OCI-LY1 (cell line): ENCODE data around the gene APOC4.
A peak's percentile ranks its signal among the peaks of the same experiment; 100 is the strongest.

ENCODE experiments used
- H2AFZ ChIP-seq: fragments of 200-600 bp; sonication (generic), shearing (Covaris generic); 2 replicates; pipeline ENCODE4 v1.6.0; 2014; ENCODE audit warnings: antibody characterized with exemption, mild to moderate bottlenecking, low read length
- H3F3A ChIP-seq: fragments of 200-600 bp; sonication (generic), shearing (Covaris generic); 2 replicates; pipeline ENCODE4 v1.6.0; 2014; ENCODE audit warnings: mild to moderate bottlenecking, antibody characterized with exemption, low read length, moderate library complexity; ENCODE audit not compliant: insufficient read depth
- H3K27ac ChIP-seq: fragments of 200-600 bp; sonication (generic); 2 replicates; pipeline ENCODE4 v1.5.1; 2014; ENCODE audit warnings: low read length, mixed run types, mild to moderate bottlenecking, low read depth; ENCODE audit not compliant: poor library complexity, severe bottlenecking
- H3K27me3 ChIP-seq: fragments of 200-600 bp; sonication (generic); 2 replicates; pipeline ENCODE4 v1.6.0; 2014; ENCODE audit warnings: antibody characterized with exemption, mild to moderate bottlenecking, low read length, moderate library complexity; ENCODE audit not compliant: insufficient read depth
- H3K36me3 ChIP-seq: fragments of 200-600 bp; sonication (generic); 2 replicates; pipeline ENCODE4 v1.6.1; 2014; ENCODE audit warnings: mild to moderate bottlenecking, antibody characterized with exemption, low read length, moderate library complexity, mixed read lengths; ENCODE audit not compliant: insufficient read depth
- H3K4me1 ChIP-seq: fragments of 200-600 bp; sonication (generic); 2 replicates; pipeline ENCODE4 v1.5.1; 2014; ENCODE audit warnings: mild to moderate bottlenecking, low read length, moderate library complexity; ENCODE audit not compliant: insufficient read depth, severe bottlenecking
- H3K4me2 ChIP-seq: fragments of 200-600 bp; sonication (generic), shearing (Covaris generic); 2 replicates; pipeline ENCODE4 v1.6.1; 2014; ENCODE audit warnings: low read length
- H3K4me3 ChIP-seq: fragments of 200-600 bp; sonication (generic); 2 replicates; pipeline ENCODE4 v1.5.1; 2014; ENCODE audit warnings: low read length, low read depth, mild to moderate bottlenecking, mixed read lengths; ENCODE audit not compliant: poor library complexity, severe bottlenecking
- H3K79me2 ChIP-seq: fragments of 200-600 bp; shearing (Covaris generic); 2 replicates; pipeline ENCODE4 v1.6.1; 2016; ENCODE audit warnings: mixed run types, low read length, mixed read lengths; ENCODE audit not compliant: insufficient read depth
- H3K9ac ChIP-seq: fragments of 200-600 bp; sonication (generic), shearing (Covaris generic); 2 replicates; pipeline ENCODE4 v1.6.1; 2014; ENCODE audit warnings: mild to moderate bottlenecking, low read length, mixed read lengths
- H3K9me2 ChIP-seq: fragments of 200-600 bp; sonication (generic), shearing (Covaris generic); 2 replicates; pipeline ENCODE4 v1.6.1; 2014; ENCODE audit warnings: low read depth, mild to moderate bottlenecking, low read length, mixed read lengths
- H3K9me3 ChIP-seq: fragments of 200-600 bp; shearing (Covaris generic); 2 replicates; pipeline ENCODE4 v1.6.1; 2014; ENCODE audit warnings: low read length, mixed read lengths
- H4K20me1 ChIP-seq: fragments of 200-600 bp; sonication (generic), shearing (Covaris generic); 2 replicates; pipeline ENCODE4 v1.6.0; 2016; ENCODE audit warnings: mild to moderate bottlenecking, low read length; ENCODE audit not compliant: insufficient read depth
- CTCF ChIP-seq: fragments of 200-600 bp; sonication (generic), shearing (Covaris generic); IDR thresholded peaks from 2 replicates; pipeline ENCODE4 v1.5.1; 2017; ENCODE audit warnings: mild to moderate bottlenecking, antibody characterized with exemption, low read length, moderate library complexity, mixed read lengths
- EZH2 ChIP-seq: fragments of 200-600 bp; sonication (generic), shearing (Covaris generic); IDR thresholded peaks from 2 replicates; pipeline ENCODE4 v1.8.0; 2017; ENCODE audit warnings: borderline replicate concordance, mixed run types, mild to moderate bottlenecking, antibody characterized with exemption, low read length, moderate library complexity, mixed read lengths

Gene APOC4

GRCh38 chr19:44992336-44993163 lies 50.5 kb downstream of the APOC4 start:
- H3K9me3 ChIP-seq, result no peaks in the 10 kb centered on the region
- H3K27ac ChIP-seq, result no peak overlapping the region
- no peaks in the 10 kb centered on the region for H4K20me1 ChIP-seq
- H3K4me1 ChIP-seq, result peaks cover 47% of the 10 kb centered on the region
- no peaks in the 10 kb centered on the region for H3K27me3 ChIP-seq
- no peaks in the 10 kb centered on the region for H3F3A ChIP-seq
- H3K36me3 ChIP-seq, result peaks cover 38% of the 10 kb centered on the region
- H3K79me2 ChIP-seq, result no peaks in the 10 kb centered on the region
- no peak overlapping the region for H3K4me2 ChIP-seq
- H3K4me3 ChIP-seq, result no peak overlapping the region
- TF ChIP-seq EZH2 (no peak), CTCF (no peak)
- no peak overlapping the region for H2AFZ ChIP-seq
- no peaks in the 10 kb centered on the region for H3K9me2 ChIP-seq
- H3K9ac ChIP-seq, result no peak overlapping the region

- Histone ChIP-seq H3K27ac (peak overlapping the region; percentile 74), H2AFZ (no peak overlapping the region), H3K9me2 (no peaks in the 10 kb centered on the region), H3K4me3 (no peak overlapping the region), H3K4me1 (peaks cover 47% of the 10 kb centered on the region), H3K4me2 (no peak overlapping the region), H3K27me3 (no peaks in the 10 kb centered on the region), H3K79me2 (no peaks in the 10 kb centered on the region), H3K9ac (no peak overlapping the region), H3F3A (no peaks in the 10 kb centered on the region), H3K36me3 (peaks cover 30% of the 10 kb centered on the region), H3K9me3 (no peaks in the 10 kb centered on the region), H4K20me1 (no peaks in the 10 kb centered on the region)
- TF ChIP-seq EZH2, result no peak
- TF ChIP-seq CTCF, result no peak
These were observed 51.5 kb downstream of the APOC4 start for GRCh38 chr19:44993526-44993925.

- no peaks in the 10 kb centered on the region for H3K9me3 ChIP-seq
- H3K4me1 ChIP-seq, result peaks cover 46% of the 10 kb centered on the region
- H3K9me2 ChIP-seq, result no peaks in the 10 kb centered on the region
- TF ChIP-seq CTCF, result no peak
- no peak for TF ChIP-seq EZH2
- H3K4me3 ChIP-seq, result no peak overlapping the region
- no peaks in the 10 kb centered on the region for H4K20me1 ChIP-seq
- H3K4me2 ChIP-seq, result no peak overlapping the region
- H3K27ac ChIP-seq, result peak overlapping the region; percentile 74
- no peaks in the 10 kb centered on the region for H3K27me3 ChIP-seq
- no peaks in the 10 kb centered on the region for H3F3A ChIP-seq
- H2AFZ ChIP-seq, result no peak overlapping the region
- H3K79me2 ChIP-seq, result no peaks in the 10 kb centered on the region
- peak overlapping the region; percentile 3; the same call in 1 of the 2 replicates for H3K9ac ChIP-seq
- peaks cover 30% of the 10 kb centered on the region for H3K36me3 ChIP-seq
These were observed 52.0 kb downstream of the APOC4 start for GRCh38 chr19:44993926-44994537.
